OCI-LY3 (cell line): Measurements from ENCODE around the gene PON3.

Experiments used
- H2AFZ ChIP-seq: fragments of 200-600, 300-600 bp; shearing (Covaris generic); 2 replicates; pipeline ENCODE4 v1.6.0; 2014; ENCODE audit warnings: antibody characterized with exemption, low read depth, low read length
- H3K27ac ChIP-seq: fragments of 200-600, 300-600 bp; sonication (generic); 2 replicates; pipeline ENCODE4 v1.5.1; 2014; ENCODE audit warnings: mild to moderate bottlenecking, low read length, moderate library complexity, mixed read lengths
- H3K27me3 ChIP-seq: fragments of 200-600, 300-600 bp; sonication (generic); 2 replicates; pipeline ENCODE4 v1.6.1; 2014; ENCODE audit warnings: low read depth, low read length, mixed read lengths
- H3K36me3 ChIP-seq: fragments of 200-600, 300-600 bp; sonication (generic); replicated peaks from 2 replicates; pipeline ENCODE3; 2014; ENCODE audit warnings: low read depth, low read length, mixed read lengths
- H3K4me1 ChIP-seq: fragments of 300-600, 200-600 bp; sonication (generic); 2 replicates; pipeline ENCODE4 v1.6.1; 2014; ENCODE audit warnings: low read length, mixed read lengths
- H3K4me2 ChIP-seq: fragments of 200-600, 300-600 bp; sonication (generic); 2 replicates; pipeline ENCODE4 v1.6.1; 2014; ENCODE audit warnings: low read length, mixed read lengths
- H3K4me3 ChIP-seq: fragments of 300-600, 200-600 bp; sonication (generic); 2 replicates; pipeline ENCODE4 v1.5.1; 2014; ENCODE audit warnings: antibody characterized with exemption, mild to moderate bottlenecking, low read length, moderate library complexity
- H3K79me2 ChIP-seq: fragments of 300-600, 200-600 bp; shearing (Covaris generic); 2 replicates; pipeline ENCODE4 v1.6.1; 2014; ENCODE audit warnings: mild to moderate bottlenecking, low read length, mixed read lengths
- H3K9ac ChIP-seq: fragments of 300-600, 200-600 bp; shearing (Covaris generic); 2 replicates; pipeline ENCODE4 v1.6.0; 2014; ENCODE audit warnings: mild to moderate bottlenecking, low read length, moderate library complexity
- H3K9me3 ChIP-seq: fragments of 200-600, 300-600 bp; shearing (Covaris generic); 2 replicates; pipeline ENCODE4 v1.6.1; 2014; ENCODE audit warnings: low read length, mixed read lengths; ENCODE audit not compliant: insufficient read depth
- H4K20me1 ChIP-seq: fragments of 200-600, 300-600 bp; sonication (generic); 2 replicates; pipeline ENCODE4 v1.6.1; 2016; ENCODE audit warnings: low read length, mixed read lengths; ENCODE audit not compliant: insufficient read depth
- EZH2phosphoT487 ChIP-seq: fragments of 200-600 bp; shearing (Covaris generic); IDR thresholded peaks from 2 replicates; pipeline ENCODE4 v1.6.1; 2018; ENCODE audit warnings: antibody characterized with exemption, mixed run types, low read depth
- TF ChIP-seq, protein P1 (sequence below): fragments of 200-600, 300-600 bp; sonication (generic); IDR thresholded peaks from 2 replicates; pipeline ENCODE4 v1.5.1; 2014; ENCODE audit warnings: antibody characterized with exemption, low read length, low read depth

The PON3 gene

DNA sequence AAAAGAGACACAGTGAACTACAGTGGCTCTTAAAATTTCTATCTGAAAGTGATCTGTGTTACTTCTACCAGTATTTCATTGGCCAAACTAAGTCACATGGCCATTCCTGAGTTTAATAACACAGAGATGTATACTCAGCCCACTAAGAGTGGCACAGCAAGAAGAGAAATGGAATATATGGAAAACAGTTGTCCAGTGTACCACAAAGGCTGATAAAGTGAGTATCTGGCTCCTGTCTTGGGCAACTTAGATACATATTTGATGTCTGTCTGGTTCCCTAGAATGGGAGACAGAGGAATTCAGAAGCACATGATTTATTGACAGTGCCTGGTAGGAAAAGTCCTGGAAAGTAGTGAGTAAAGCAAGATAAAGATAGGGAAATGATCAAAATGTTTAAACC lies 61.7 kb downstream of the PON3 start:
- TF ChIP-seq EZH2phosphoT487 = no peak
- TF ChIP-seq, protein P1, sequence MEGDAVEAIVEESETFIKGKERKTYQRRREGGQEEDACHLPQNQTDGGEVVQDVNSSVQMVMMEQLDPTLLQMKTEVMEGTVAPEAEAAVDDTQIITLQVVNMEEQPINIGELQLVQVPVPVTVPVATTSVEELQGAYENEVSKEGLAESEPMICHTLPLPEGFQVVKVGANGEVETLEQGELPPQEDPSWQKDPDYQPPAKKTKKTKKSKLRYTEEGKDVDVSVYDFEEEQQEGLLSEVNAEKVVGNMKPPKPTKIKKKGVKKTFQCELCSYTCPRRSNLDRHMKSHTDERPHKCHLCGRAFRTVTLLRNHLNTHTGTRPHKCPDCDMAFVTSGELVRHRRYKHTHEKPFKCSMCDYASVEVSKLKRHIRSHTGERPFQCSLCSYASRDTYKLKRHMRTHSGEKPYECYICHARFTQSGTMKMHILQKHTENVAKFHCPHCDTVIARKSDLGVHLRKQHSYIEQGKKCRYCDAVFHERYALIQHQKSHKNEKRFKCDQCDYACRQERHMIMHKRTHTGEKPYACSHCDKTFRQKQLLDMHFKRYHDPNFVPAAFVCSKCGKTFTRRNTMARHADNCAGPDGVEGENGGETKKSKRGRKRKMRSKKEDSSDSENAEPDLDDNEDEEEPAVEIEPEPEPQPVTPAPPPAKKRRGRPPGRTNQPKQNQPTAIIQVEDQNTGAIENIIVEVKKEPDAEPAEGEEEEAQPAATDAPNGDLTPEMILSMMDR = no peak
- no peaks in the 10 kb centered on the region for H3K79me2 ChIP-seq
- H3K4me1 ChIP-seq = peaks cover 13% of the 10 kb centered on the region
- H3K36me3 ChIP-seq = no peaks in the 10 kb centered on the region
- no peaks in the 10 kb centered on the region for H3K27me3 ChIP-seq
- H3K9ac ChIP-seq = no peak overlapping the region
- no peaks in the 10 kb centered on the region for H4K20me1 ChIP-seq
- H2AFZ ChIP-seq = no peak overlapping the region
- H3K27ac ChIP-seq = no peak overlapping the region
- no peak overlapping the region for H3K4me2 ChIP-seq
- H3K4me3 ChIP-seq = no peak overlapping the region
- H3K9me3 ChIP-seq = no peaks in the 10 kb centered on the region

DNA sequence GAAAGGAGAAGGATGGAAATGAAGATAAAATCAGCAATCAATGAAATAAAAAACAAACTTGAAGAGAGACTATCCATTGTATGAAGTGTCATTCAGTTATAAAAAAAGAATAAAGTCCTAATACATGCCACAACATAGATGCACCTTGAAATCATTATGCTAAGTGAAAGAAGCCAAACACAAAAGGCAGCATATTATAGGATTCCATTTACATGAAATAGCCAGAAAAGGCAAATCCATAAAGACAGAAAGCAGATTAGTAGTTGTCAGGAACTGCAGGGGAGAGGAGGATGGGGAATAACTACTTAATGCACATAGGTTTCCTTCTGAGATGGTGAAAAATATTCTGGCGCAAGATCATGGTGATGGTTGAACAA lies 65.2 kb downstream of the PON3 start:
- peak overlapping the region; percentile 75 for H3K4me3 ChIP-seq
- H2AFZ ChIP-seq = peak overlapping the region; percentile 97
- peak overlapping the region; percentile 58 for H3K9ac ChIP-seq
- no peaks in the 10 kb centered on the region for H3K27me3 ChIP-seq
- peak overlapping the region; percentile 89 for H3K4me2 ChIP-seq
- no peaks in the 10 kb centered on the region for H3K79me2 ChIP-seq
- no peaks in the 10 kb centered on the region for H3K9me3 ChIP-seq
- H4K20me1 ChIP-seq = no peaks in the 10 kb centered on the region
- TF ChIP-seq EZH2phosphoT487 = no peak
- TF ChIP-seq, protein P1 = no peak
- H3K4me1 ChIP-seq = peaks cover 13% of the 10 kb centered on the region
- no peak overlapping the region for H3K27ac ChIP-seq
- H3K36me3 ChIP-seq = no peaks in the 10 kb centered on the region

DNA sequence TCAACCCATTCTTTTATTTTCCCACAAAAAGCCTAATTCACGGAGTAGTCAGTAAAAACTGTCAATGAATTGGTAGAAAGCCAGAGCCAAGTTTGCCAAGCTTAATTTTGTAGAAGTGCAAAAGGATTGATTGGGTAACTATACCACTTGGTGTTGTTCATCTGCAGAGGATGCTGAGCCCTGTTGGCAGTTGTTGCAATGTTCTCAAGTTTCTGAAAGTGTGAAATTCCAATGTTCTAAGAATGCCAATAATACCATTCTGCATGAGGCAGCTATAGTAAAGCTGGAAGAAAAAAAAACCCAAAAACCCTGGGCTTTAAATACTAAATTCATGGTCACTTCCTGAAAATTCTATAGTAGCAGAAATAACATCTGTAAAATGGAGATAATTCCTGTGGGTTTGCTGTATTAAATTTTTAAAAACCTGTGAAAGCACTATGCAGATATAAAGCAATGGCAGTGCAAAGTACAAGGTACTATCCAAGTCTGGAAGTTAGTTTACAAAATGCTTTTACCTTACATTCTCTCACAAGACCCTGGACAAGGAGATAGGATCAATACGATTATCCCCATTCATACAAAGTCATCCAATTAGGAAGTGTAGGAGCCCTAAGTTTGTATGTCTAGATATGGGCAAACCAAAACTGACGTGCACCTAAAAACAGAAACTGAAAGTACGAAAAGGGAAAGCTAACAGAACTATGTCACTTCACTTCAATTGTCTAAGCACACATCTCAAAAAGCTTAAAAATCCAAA lies 65.8 kb downstream of the PON3 start:
- Histone ChIP-seq H3K27me3 (no peaks in the 10 kb centered on the region), H3K4me2 (peak overlapping the region; percentile 89), H4K20me1 (no peaks in the 10 kb centered on the region), H2AFZ (peak overlapping the region; percentile 97), H3K4me3 (peak overlapping the region; percentile 75), H3K9me3 (no peaks in the 10 kb centered on the region), H3K36me3 (no peaks in the 10 kb centered on the region), H3K9ac (peak overlapping the region; percentile 58), H3K27ac (no peak overlapping the region), H3K79me2 (no peaks in the 10 kb centered on the region), H3K4me1 (peaks cover 13% of the 10 kb centered on the region)
- TF ChIP-seq, protein P1 = no peak
- TF ChIP-seq EZH2phosphoT487 = no peak

DNA sequence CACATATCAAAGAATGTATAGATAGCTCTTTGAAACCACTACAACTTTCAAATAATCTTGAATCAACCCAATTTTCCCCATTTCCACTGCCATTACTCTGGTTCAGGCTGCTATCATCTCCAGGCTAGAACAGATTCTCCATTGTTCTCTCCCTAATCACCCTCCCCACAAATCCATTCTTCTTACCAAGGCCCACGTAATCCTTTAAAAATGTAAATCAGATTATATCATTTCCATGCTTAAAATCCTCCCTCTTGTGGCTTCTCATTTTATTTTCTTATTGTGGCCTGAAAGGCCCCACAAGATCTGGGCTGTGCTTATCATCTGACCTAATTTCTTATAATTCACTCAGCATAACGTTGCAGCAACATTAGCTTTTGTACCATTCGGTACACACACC lies 68.8 kb downstream of the PON3 start:
- no peaks in the 10 kb centered on the region for H3K9me3 ChIP-seq
- H3K4me2 ChIP-seq = no peak overlapping the region

More for the DNA sequence above, 68.8 kb downstream of the PON3 start:
- Histone ChIP-seq H3K27me3 (no peaks in the 10 kb centered on the region), H4K20me1 (no peaks in the 10 kb centered on the region), H3K4me3 (no peak overlapping the region), H2AFZ (no peak overlapping the region), H3K9ac (no peak overlapping the region), H3K36me3 (no peaks in the 10 kb centered on the region), H3K79me2 (no peaks in the 10 kb centered on the region), H3K4me1 (peaks cover 13% of the 10 kb centered on the region), H3K27ac (no peak overlapping the region)
- TF ChIP-seq, protein P1 = no peak
- no peak for TF ChIP-seq EZH2phosphoT487
